SK-N-SH treated with all-trans-retinoic acid at 6 μM for 48 hours (cell line): Measurements from ENCODE around the gene RCBTB1.
A peak's percentile ranks its signal among the peaks of the same experiment; 100 is the strongest.

Source experiments
- ATAC-seq: fragments of 200-7000 bp; cut with Tn5 transposase; 3 replicates; pipeline ENCODE4 v1.9.1; 2020; ENCODE audit warnings: mild to moderate bottlenecking, moderate library complexity
- ARNTL ChIP-seq: fragments of 450-650 bp; formaldehyde crosslinking; IDR thresholded peaks from 2 replicates; pipeline ENCODE4 v1.5.0; 2020; ENCODE audit warnings: low read depth, mild to moderate bottlenecking, moderate library complexity, borderline replicate concordance
- BACH2 ChIP-seq: fragments of 250-450 bp; sonication (Bioruptor Pico); IDR thresholded peaks from 2 replicates; pipeline ENCODE4 v1.9.0; 2021; ENCODE audit warnings: mild to moderate bottlenecking, borderline replicate concordance
- CSDC2 ChIP-seq: fragments of 250-450 bp; sonication (Bioruptor Pico); IDR thresholded peaks from 2 replicates; pipeline ENCODE4 v1.5.0; 2020; ENCODE audit warnings: mild to moderate bottlenecking, moderate library complexity
- ESRRG ChIP-seq: fragments of 250-450 bp; sonication (Bioruptor Pico); IDR thresholded peaks from 2 replicates; pipeline ENCODE4 v1.6.1; 2021; ENCODE audit warnings: mild to moderate bottlenecking
- GLIS3 ChIP-seq: fragments of 250-450 bp; sonication (Bioruptor Pico); IDR thresholded peaks from 2 replicates; pipeline ENCODE4 v1.5.0; 2020; ENCODE audit warnings: mild to moderate bottlenecking, moderate library complexity
- ISL1 ChIP-seq: fragments of 250-450 bp; sonication (Bioruptor Pico); IDR thresholded peaks from 2 replicates; pipeline ENCODE4 v2.1.2; 2022; ENCODE audit warnings: mild to moderate bottlenecking, moderate library complexity
- OSR1 ChIP-seq: fragments of 250-450 bp; sonication (Bioruptor Pico); IDR thresholded peaks from 2 replicates; pipeline ENCODE4 v1.8.0; 2022; ENCODE audit warnings: moderate library complexity, mild to moderate bottlenecking, inconsistent platforms
- PPARA ChIP-seq: fragments of 250-450 bp; sonication (Bioruptor Pico); IDR thresholded peaks from 2 replicates; pipeline ENCODE4 v1.5.0; 2020; ENCODE audit warnings: mild to moderate bottlenecking, borderline replicate concordance
- RARB ChIP-seq: fragments of 250-450 bp; sonication (Bioruptor Pico); IDR thresholded peaks from 2 replicates; pipeline ENCODE4 v1.8.0; 2021; ENCODE audit warnings: mild to moderate bottlenecking, moderate library complexity
- SNAI2 ChIP-seq: fragments of 250-450 bp; sonication (Bioruptor Pico); IDR thresholded peaks from 2 replicates; pipeline ENCODE4 v1.5.0; 2020; ENCODE audit warnings: mild to moderate bottlenecking, moderate library complexity
- TCF4 ChIP-seq: fragments of 250-450 bp; sonication (Bioruptor Pico); IDR thresholded peaks from 2 replicates; pipeline ENCODE4 v1.8.0; 2021; ENCODE audit warnings: mild to moderate bottlenecking, moderate library complexity, borderline replicate concordance
- TOX ChIP-seq: fragments of 250-450 bp; sonication (Bioruptor Pico); IDR thresholded peaks from 2 replicates; pipeline ENCODE4 v1.8.0; 2021; ENCODE audit warnings: mild to moderate bottlenecking, moderate library complexity, borderline replicate concordance
- ZC3H10 ChIP-seq: fragments of 250-450 bp; sonication (Bioruptor Pico); IDR thresholded peaks from 2 replicates; pipeline ENCODE4 v1.5.1; 2021; ENCODE audit warnings: mild to moderate bottlenecking, moderate library complexity
- ZFP3 ChIP-seq: fragments of 250-450 bp; sonication (Bioruptor Pico); IDR thresholded peaks from 2 replicates; pipeline ENCODE4 v1.5.0; 2020; ENCODE audit warnings: mild to moderate bottlenecking, moderate library complexity
- ZFP30 ChIP-seq: fragments of 450-650 bp; formaldehyde crosslinking; IDR thresholded peaks from 2 replicates; pipeline ENCODE4 v1.5.0; 2022; ENCODE audit warnings: mild to moderate bottlenecking, moderate library complexity
- ZNF70 ChIP-seq: fragments of 450-650 bp; formaldehyde crosslinking; IDR thresholded peaks from 2 replicates; pipeline ENCODE4 v1.5.0; 2020; ENCODE audit warnings: mild to moderate bottlenecking, moderate library complexity
- ZNF8 ChIP-seq: fragments of 450-650 bp; formaldehyde crosslinking; IDR thresholded peaks from 2 replicates; pipeline ENCODE4 v1.5.0; 2020; ENCODE audit warnings: mild to moderate bottlenecking, moderate library complexity
- TF ChIP-seq, protein P1 (sequence below): fragments of 250-450 bp; sonication (Bioruptor Pico); IDR thresholded peaks from 2 replicates; pipeline ENCODE4 v1.5.1; 2020; ENCODE audit warnings: low read depth, mild to moderate bottlenecking, moderate library complexity
- TF ChIP-seq, protein P2 (sequence below): fragments of 250-450 bp; sonication (Bioruptor Pico); IDR thresholded peaks from 2 replicates; pipeline ENCODE4 v1.5.1; 2021; ENCODE audit warnings: mild to moderate bottlenecking, moderate library complexity
- TF ChIP-seq, protein P3 (sequence below): fragments of 250-450 bp; sonication (Bioruptor Pico); IDR thresholded peaks from 2 replicates; pipeline ENCODE4 v1.8.0; 2020; ENCODE audit warnings: mild to moderate bottlenecking, moderate library complexity, borderline replicate concordance
- TF ChIP-seq, protein P4 (sequence below): fragments of 250-450 bp; sonication (Bioruptor Pico); IDR thresholded peaks from 2 replicates; pipeline ENCODE4 v1.5.0; 2020; ENCODE audit warnings: mild to moderate bottlenecking, moderate library complexity
- TF ChIP-seq, protein P5 (sequence below): fragments of 250-450 bp; sonication (Bioruptor Pico); IDR thresholded peaks from 2 replicates; pipeline ENCODE4 v1.8.0; 2021; ENCODE audit warnings: low read depth, mild to moderate bottlenecking, moderate library complexity, borderline replicate concordance

The RCBTB1 gene

DNA sequence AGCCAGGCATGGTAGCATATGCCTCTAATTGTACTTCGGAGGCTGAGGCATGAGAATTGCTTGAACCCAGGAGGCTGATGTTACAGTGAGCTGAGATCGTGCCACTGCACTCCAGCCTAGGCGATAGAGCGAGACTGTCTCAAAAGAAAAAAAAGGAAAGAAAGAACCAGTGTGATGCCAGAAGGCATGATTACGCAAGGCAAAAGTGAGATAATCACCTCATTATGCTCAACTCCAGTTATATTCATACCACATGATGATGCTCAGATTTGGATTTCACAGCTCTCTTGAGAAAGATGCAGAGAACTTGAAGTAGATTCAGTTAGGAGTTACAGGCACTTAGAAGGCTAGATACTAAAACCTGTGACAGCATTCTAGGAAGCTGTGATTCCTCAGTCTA lies 21.8 kb downstream of the RCBTB1 start:
- no peak for TF ChIP-seq GLIS3
- TF ChIP-seq OSR1, result no peak
- no peak for TF ChIP-seq ZC3H10 (CRISPR knock-in tag)
- TF ChIP-seq TOX (CRISPR knock-in tag), result no peak
- TF ChIP-seq BACH2 (CRISPR knock-in tag), result no peak
- no peak for TF ChIP-seq RARB
- no peak for TF ChIP-seq ZNF8
- TF ChIP-seq, protein P1, sequence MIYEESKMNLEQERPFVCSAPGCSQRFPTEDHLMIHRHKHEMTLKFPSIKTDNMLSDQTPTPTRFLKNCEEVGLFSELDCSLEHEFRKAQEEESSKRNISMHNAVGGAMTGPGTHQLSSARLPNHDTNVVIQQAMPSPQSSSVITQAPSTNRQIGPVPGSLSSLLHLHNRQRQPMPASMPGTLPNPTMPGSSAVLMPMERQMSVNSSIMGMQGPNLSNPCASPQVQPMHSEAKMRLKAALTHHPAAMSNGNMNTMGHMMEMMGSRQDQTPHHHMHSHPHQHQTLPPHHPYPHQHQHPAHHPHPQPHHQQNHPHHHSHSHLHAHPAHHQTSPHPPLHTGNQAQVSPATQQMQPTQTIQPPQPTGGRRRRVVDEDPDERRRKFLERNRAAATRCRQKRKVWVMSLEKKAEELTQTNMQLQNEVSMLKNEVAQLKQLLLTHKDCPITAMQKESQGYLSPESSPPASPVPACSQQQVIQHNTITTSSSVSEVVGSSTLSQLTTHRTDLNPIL (CRISPR knock-in tag), result no peak
- TF ChIP-seq, protein P2, sequence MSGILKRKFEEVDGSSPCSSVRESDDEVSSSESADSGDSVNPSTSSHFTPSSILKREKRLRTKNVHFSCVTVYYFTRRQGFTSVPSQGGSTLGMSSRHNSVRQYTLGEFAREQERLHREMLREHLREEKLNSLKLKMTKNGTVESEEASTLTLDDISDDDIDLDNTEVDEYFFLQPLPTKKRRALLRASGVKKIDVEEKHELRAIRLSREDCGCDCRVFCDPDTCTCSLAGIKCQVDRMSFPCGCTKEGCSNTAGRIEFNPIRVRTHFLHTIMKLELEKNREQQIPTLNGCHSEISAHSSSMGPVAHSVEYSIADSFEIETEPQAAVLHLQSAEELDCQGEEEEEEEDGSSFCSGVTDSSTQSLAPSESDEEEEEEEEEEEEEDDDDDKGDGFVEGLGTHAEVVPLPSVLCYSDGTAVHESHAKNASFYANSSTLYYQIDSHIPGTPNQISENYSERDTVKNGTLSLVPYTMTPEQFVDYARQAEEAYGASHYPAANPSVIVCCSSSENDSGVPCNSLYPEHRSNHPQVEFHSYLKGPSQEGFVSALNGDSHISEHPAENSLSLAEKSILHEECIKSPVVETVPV (CRISPR knock-in tag), result no peak
- TF ChIP-seq, protein P3, sequence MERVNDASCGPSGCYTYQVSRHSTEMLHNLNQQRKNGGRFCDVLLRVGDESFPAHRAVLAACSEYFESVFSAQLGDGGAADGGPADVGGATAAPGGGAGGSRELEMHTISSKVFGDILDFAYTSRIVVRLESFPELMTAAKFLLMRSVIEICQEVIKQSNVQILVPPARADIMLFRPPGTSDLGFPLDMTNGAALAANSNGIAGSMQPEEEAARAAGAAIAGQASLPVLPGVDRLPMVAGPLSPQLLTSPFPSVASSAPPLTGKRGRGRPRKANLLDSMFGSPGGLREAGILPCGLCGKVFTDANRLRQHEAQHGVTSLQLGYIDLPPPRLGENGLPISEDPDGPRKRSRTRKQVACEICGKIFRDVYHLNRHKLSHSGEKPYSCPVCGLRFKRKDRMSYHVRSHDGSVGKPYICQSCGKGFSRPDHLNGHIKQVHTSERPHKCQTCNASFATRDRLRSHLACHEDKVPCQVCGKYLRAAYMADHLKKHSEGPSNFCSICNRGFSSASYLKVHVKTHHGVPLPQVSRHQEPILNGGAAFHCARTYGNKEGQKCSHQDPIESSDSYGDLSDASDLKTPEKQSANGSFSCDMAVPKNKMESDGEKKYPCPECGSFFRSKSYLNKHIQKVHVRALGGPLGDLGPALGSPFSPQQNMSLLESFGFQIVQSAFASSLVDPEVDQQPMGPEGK (CRISPR knock-in tag), result no peak
- TF ChIP-seq PPARA (CRISPR knock-in tag), result no peak
- no peak for TF ChIP-seq TCF4 (CRISPR knock-in tag)
- no peak for TF ChIP-seq SNAI2 (CRISPR knock-in tag)
- no peak for TF ChIP-seq ISL1
- no peak for TF ChIP-seq ZFP30 (CRISPR knock-in tag)
- no peak for ATAC-seq

DNA sequence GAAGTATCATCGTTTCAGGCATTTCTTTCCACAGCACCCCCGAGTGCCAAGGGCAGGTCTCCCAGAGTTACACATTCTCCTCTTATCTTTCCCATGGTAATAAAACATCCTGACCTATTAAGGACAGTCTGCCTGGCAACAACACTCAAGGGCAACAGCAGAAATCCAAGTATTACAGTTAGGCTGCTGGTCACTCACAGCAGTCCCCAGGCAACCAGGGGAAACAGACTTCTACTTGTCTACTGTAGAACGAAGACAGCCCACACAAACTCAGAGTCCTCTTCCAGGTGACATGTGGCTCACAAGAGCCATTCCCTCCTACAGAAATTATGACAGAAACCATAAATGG lies 24.3 kb downstream of the RCBTB1 start:
- TF ChIP-seq ZC3H10 (CRISPR knock-in tag) (no peak), ISL1 (peak; percentile 19; the same call in 1 of the 2 replicates), ZNF70 (CRISPR knock-in tag) (no peak), ZFP30 (CRISPR knock-in tag) (no peak)
- ATAC-seq, result no peak; the same call in 2 of the 3 replicates

DNA sequence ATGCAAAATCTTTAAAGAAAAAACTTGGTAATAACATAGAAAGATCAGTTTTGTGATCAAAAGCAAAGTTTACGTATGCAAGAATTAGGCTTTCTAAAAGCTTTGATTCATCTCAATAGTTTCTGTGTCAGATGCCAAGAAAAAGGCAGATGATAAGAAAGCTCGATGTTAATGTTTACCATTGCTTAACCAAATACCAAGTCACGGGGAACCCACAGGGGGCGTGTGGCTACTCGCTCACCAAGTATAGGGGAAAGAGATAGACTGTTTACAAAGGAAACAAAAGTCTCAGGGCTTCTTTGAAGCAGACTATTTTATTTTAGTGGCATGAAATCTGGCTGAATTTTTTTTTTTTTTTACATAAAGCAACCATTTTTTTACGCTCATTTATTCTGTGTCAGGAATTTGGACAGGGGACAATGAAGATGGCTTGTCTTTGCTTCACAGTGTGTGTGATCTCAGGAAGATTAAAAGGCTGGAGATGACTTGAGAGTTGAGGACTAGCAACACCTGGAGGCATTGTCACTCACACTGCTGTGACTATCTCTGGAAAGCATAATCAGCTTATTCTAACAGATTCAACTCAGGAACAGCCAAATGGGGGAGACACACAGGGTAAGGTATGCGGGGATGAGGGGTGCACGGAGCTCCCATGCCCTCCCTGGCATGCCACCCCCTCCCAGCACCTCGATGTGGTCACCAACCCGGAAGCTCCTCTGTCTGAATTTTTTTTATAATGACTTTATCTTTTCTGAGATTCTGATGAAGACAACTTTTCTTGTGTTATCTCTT lies 24.9 kb downstream of the RCBTB1 start:
- TF ChIP-seq ISL1 (no peak), GLIS3 (no peak), ZFP3 (no peak), TCF4 (CRISPR knock-in tag) (no peak), RARB (no peak), TOX (CRISPR knock-in tag) (no peak)
- TF ChIP-seq, protein P4, sequence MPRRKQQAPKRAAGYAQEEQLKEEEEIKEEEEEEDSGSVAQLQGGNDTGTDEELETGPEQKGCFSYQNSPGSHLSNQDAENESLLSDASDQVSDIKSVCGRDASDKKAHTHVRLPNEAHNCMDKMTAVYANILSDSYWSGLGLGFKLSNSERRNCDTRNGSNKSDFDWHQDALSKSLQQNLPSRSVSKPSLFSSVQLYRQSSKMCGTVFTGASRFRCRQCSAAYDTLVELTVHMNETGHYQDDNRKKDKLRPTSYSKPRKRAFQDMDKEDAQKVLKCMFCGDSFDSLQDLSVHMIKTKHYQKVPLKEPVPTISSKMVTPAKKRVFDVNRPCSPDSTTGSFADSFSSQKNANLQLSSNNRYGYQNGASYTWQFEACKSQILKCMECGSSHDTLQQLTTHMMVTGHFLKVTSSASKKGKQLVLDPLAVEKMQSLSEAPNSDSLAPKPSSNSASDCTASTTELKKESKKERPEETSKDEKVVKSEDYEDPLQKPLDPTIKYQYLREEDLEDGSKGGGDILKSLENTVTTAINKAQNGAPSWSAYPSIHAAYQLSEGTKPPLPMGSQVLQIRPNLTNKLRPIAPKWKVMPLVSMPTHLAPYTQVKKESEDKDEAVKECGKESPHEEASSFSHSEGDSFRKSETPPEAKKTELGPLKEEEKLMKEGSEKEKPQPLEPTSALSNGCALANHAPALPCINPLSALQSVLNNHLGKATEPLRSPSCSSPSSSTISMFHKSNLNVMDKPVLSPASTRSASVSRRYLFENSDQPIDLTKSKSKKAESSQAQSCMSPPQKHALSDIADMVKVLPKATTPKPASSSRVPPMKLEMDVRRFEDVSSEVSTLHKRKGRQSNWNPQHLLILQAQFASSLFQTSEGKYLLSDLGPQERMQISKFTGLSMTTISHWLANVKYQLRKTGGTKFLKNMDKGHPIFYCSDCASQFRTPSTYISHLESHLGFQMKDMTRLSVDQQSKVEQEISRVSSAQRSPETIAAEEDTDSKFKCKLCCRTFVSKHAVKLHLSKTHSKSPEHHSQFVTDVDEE (CRISPR knock-in tag), result no peak
- no peak for ATAC-seq

DNA sequence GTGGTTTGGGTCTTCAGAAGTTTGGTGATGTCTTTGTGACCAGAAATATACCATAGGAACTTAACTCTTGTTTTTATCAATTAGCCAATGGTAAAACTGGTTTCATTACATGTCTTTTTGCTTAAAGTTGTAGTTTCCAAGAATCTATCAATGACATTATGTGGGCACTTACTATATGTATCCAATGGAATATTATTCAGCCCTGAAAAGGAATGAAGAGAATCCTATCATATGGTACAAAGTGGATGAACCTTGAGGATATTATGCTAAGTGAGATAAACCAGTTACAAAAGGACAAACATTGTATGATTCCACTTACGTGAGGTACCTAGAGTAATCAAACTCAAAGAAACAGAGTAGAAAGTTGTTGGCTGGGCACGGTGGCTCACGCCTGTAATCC lies 26.4 kb downstream of the RCBTB1 start:
- ATAC-seq, result no peak
- TF ChIP-seq, protein P5, sequence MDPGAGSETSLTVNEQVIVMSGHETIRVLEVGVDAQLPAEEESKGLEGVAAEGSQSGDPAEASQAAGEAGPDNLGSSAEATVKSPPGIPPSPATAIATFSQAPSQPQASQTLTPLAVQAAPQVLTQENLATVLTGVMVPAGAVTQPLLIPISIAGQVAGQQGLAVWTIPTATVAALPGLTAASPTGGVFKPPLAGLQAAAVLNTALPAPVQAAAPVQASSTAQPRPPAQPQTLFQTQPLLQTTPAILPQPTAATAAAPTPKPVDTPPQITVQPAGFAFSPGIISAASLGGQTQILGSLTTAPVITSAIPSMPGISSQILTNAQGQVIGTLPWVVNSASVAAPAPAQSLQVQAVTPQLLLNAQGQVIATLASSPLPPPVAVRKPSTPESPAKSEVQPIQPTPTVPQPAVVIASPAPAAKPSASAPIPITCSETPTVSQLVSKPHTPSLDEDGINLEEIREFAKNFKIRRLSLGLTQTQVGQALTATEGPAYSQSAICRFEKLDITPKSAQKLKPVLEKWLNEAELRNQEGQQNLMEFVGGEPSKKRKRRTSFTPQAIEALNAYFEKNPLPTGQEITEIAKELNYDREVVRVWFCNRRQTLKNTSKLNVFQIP (CRISPR knock-in tag), result no peak
- TF ChIP-seq, protein P2 (CRISPR knock-in tag), result no peak
- TF ChIP-seq ZFP3 (no peak), ZC3H10 (CRISPR knock-in tag) (no peak), ARNTL (no peak), CSDC2 (CRISPR knock-in tag) (no peak), BACH2 (CRISPR knock-in tag) (no peak), ESRRG (no peak), GLIS3 (no peak), ZNF8 (no peak), ZFP30 (CRISPR knock-in tag) (no peak), TOX (CRISPR knock-in tag) (no peak)
- TF ChIP-seq, protein P4 (CRISPR knock-in tag), result no peak
